ENCODE data around the gene ABCA10. TPM values are rescaled to one million over a fixed set of nuclear protein-coding genes. Genes with fewer than 3 reads are reported as not detected.

Gene ABCA10
- total and polyA plus RNA-seq, 3 donors from 2014 or later, result 11.5 to 16.2 (median 13.6) TPM

DNA sequence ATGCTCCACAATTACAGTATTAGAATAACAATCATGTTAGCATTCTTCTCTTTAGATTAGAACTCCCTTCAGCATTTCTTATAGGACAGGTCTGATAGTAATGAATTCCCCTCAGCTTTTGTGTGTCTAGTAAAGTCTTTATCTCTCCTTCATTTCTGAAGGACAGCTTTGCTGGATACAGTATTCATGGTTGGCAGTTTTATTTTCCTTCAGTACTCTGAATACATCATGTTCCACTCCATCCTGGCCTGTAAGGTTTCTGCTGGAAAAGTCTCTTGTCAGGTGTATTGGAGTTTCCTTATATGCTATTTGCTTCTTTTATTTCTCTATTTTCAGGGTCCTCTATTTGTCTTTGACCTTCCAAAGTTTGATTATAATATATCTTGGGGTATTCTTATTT, 4.0 kb upstream of the ABCA10 start:
- Histone ChIP-seq H3K27me3 (no peaks in the 10 kb centered on the region), H3K36me3 (ENCODE audit: low read depth, missing control alignments) (no peaks in the 10 kb centered on the region), H3K9me3 (no peaks in the 10 kb centered on the region), H3K4me3 (no peak overlapping the region), H3K4me1 (peaks cover 16% of the 10 kb centered on the region), H3K27ac (no peak overlapping the region)
- DNase-seq, result no peak
- TF ChIP-seq CTCF (IDR thresholded peaks at IDR 0.05) (no peak), POLR2A (IDR thresholded peaks at IDR 0.05) (no peak)
- intact Hi-C loops (cut with DNase I; ENCODE audit: low total_unique reads), result loop anchor here (10.0 kb wide), 1 partner anchor 448 kb away; no protein-coding TSS in a partner anchor

- intact Hi-C loops (cut with DNase I; ENCODE audit: low total_unique reads), result loop anchor here (10.0 kb wide), 1 partner anchor 447 kb away; no protein-coding TSS in a partner anchor
- Histone ChIP-seq H3K27ac (no peak overlapping the region), H3K9me3 (no peaks in the 10 kb centered on the region), H3K4me3 (no peak overlapping the region), H3K4me1 (peaks cover 12% of the 10 kb centered on the region), H3K36me3 (ENCODE audit: low read depth, missing control alignments) (no peaks in the 10 kb centered on the region), H3K27me3 (no peaks in the 10 kb centered on the region)
- WGBS, 2 donors, result 69 to 70% methylated on average over 1 of the region's 1 CpG
- no peak for DNase-seq
- TF ChIP-seq POLR2A (IDR thresholded peaks at IDR 0.05) (no peak), CTCF (IDR thresholded peaks at IDR 0.05) (no peak)
Measured at GRCh38 chr17:69231521-69231920, 2.9 kb upstream of the ABCA10 start.

DNA sequence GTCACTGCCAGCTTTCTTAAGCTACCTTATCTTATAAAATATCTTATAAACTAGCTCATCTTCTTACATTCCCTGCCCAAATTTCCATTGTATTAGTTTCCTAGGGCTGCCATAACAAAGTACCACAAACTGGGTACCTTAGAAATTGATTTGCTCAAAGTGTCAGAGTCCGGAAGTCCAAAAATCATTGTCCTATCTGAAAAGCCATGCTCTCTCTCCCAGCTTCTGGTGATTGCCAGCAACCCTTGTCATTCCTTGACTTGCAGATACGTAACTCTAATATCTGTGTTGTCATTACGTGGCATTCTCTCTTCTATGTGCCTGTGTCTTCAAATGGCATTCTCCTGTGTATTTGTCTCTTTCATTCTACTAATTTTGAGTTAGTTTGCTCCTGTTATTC, 2.3 kb upstream of the ABCA10 start:
- no peak overlapping the region for H3K4me3 ChIP-seq
- no peaks in the 10 kb centered on the region for H3K36me3 ChIP-seq (ENCODE audit: low read depth, missing control alignments)
- H3K4me1 ChIP-seq, result peaks cover 8% of the 10 kb centered on the region
- DNase-seq, result no peak
- H3K27ac ChIP-seq, result no peak overlapping the region
- 97 to 99% methylated on average over 3 of the region's 3 CpGs for WGBS, 2 donors
- H3K27me3 ChIP-seq, result no peaks in the 10 kb centered on the region
- H3K9me3 ChIP-seq, result no peaks in the 10 kb centered on the region
- intact Hi-C loops (cut with DNase I; ENCODE audit: low total_unique reads), result loop anchor here (10.0 kb wide), 1 partner anchor 446 kb away; no protein-coding TSS in a partner anchor
- TF ChIP-seq CTCF (IDR thresholded peaks at IDR 0.05), result no peak
- TF ChIP-seq POLR2A (IDR thresholded peaks at IDR 0.05), result no peak

DNA sequence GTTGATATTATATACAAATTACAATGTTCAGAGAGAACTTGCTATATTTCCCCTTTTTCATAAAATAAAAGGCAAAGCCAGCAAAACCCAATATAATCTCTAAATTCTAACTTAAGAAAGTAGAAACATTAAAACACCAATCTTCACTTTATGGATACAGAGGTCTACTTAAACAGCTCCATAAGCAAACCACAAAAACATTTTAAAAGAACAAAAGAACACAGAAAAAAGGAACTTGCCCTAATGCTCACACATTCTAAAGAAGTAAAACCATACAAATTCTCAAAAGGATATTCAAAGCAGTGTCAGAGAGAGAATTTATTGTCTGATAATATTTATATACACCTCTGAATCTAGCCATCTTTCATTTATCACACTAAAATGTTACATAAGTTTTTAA, 606 bp downstream of the ABCA10 start:
- H3K4me1 ChIP-seq, result no peaks in the 10 kb centered on the region
- peak overlapping the region; percentile 27 to 43 for H3K27ac ChIP-seq
- peak overlapping the region; percentile 5 to 36 for H3K4me3 ChIP-seq

More for the DNA sequence above, 606 bp downstream of the ABCA10 start:
- Histone ChIP-seq H3K9me3 (no peaks in the 10 kb centered on the region), H3K36me3 (ENCODE audit: low read depth, missing control alignments) (no peaks in the 10 kb centered on the region), H3K27me3 (no peaks in the 10 kb centered on the region)
- DNase-seq, result no peak
- intact Hi-C loops (cut with DNase I; ENCODE audit: low total_unique reads), result no loop called here
- TF ChIP-seq CTCF (IDR thresholded peaks at IDR 0.05), result no peak
- TF ChIP-seq POLR2A (IDR thresholded peaks at IDR 0.05), result no peak
